Measurements from ENCODE around the gene MAJIN. TPM values are rescaled to one million over a fixed set of nuclear protein-coding genes. Genes with fewer than 3 reads are reported as not detected.

Gene MAJIN
- total RNA-seq, 4 donors from 2014 or later: not detected

GRCh38 chr11:64923151-64923661 lies 48.7 kb downstream of the MAJIN start:
- intact Hi-C loops (cut with DNase I; ENCODE audit: low total_unique reads) (no loop called here), in situ Hi-C loops (cut with MboI; ENCODE audit: low sequenced_read_pairs in 4 of 4) (loop anchor here in 1 of 4 donors (10.0 kb wide), 1 partner anchor 102 kb away; the partner anchor contains the start of gene SNX15)
- no peak for ATAC-seq
- H3K36me3 ChIP-seq: peaks cover 0 to 19% of the 10 kb centered on the region in 2 donors
- H3K4me1 ChIP-seq: peaks cover 26 to 31% of the 10 kb centered on the region in 2 donors
- no peak for DNase-seq
- H3K4me3 ChIP-seq: peak overlapping the region; percentile 80 to 100 (median 86)
- H3K27me3 ChIP-seq: no peaks in the 10 kb centered on the region
- H3K9me3 ChIP-seq: no peaks in the 10 kb centered on the region
- peak overlapping the region; percentile 97 to 100 (median 100) for H3K27ac ChIP-seq
- TF ChIP-seq CTCF (IDR thresholded peaks at IDR 0.05 in 4 of 5, conservative IDR thresholded peaks at IDR 0.05 in 1 of 5) (no peak), POLR2A (IDR thresholded peaks at IDR 0.05) (no peak)

GRCh38 chr11:64921384-64921783 lies 50.5 kb downstream of the MAJIN start:
- H3K9me3 ChIP-seq: no peaks in the 10 kb centered on the region

GRCh38 chr11:64920124-64920523 lies 51.8 kb downstream of the MAJIN start:
- DNase-seq: no peak

More at GRCh38 chr11:64921384-64921783, 50.5 kb downstream of the MAJIN start:
- Histone ChIP-seq H3K36me3 (peaks cover 0 to 3% of the 10 kb centered on the region in 2 donors), H3K4me3 (no peak overlapping the region), H3K27me3 (no peaks in the 10 kb centered on the region), H3K4me1 (peaks cover 33 to 37% of the 10 kb centered on the region in 2 donors), H3K27ac (no peak overlapping the region)
- TF ChIP-seq POLR2A (IDR thresholded peaks at IDR 0.05) (no peak), CTCF (IDR thresholded peaks at IDR 0.05 in 4 of 5, conservative IDR thresholded peaks at IDR 0.05 in 1 of 5) (no peak)
- DNase-seq: no peak
- ATAC-seq: no peak
- intact Hi-C loops (cut with DNase I; ENCODE audit: low total_unique reads) (no loop called here), in situ Hi-C loops (cut with MboI; ENCODE audit: low sequenced_read_pairs in 4 of 4) (loop anchor here in 1 of 4 donors (10.0 kb wide), 1 partner anchor 103 kb away; the partner anchor contains the start of gene SNX15)

GRCh38 chr11:64919627-64920026 lies 52.3 kb downstream of the MAJIN start:
- peak overlapping the region in 3 of 4 donors; percentile 19 to 88 (median 81) for H3K27ac ChIP-seq
- DNase-seq: no peak
- peaks cover 32 to 37% of the 10 kb centered on the region in 2 donors for H3K4me1 ChIP-seq
- TF ChIP-seq CTCF (IDR thresholded peaks at IDR 0.05 in 4 of 5, conservative IDR thresholded peaks at IDR 0.05 in 1 of 5) (no peak), POLR2A (IDR thresholded peaks at IDR 0.05) (no peak)
- no peaks in the 10 kb centered on the region for H3K9me3 ChIP-seq
- intact Hi-C loops (cut with DNase I; ENCODE audit: low total_unique reads) (loop anchor here (5.0 kb wide), 2 partner anchors 93 to 178 kb away; partner anchors contain the start of genes ARL2 and VPS51), in situ Hi-C loops (cut with MboI; ENCODE audit: low sequenced_read_pairs in 4 of 4) (loop anchor here in 2 of 4 donors (5.0 to 10.0 kb wide), 2 partner anchors 105 to 108 kb away; partner anchors contain the start of gene SNX15 (in 2 of the 2))
- H3K27me3 ChIP-seq: no peaks in the 10 kb centered on the region
- no peaks in the 10 kb centered on the region for H3K36me3 ChIP-seq
- no peak overlapping the region for H3K4me3 ChIP-seq
- ATAC-seq: no peak

More at GRCh38 chr11:64920124-64920523, 51.8 kb downstream of the MAJIN start:
- Histone ChIP-seq H3K4me1 (peaks cover 32 to 38% of the 10 kb centered on the region in 2 donors), H3K36me3 (no peaks in the 10 kb centered on the region), H3K9me3 (no peaks in the 10 kb centered on the region), H3K4me3 (no peak overlapping the region), H3K27me3 (no peaks in the 10 kb centered on the region), H3K27ac (peak overlapping the region in 2 of 4 donors; percentile 11 to 38)
- in situ Hi-C loops (cut with MboI; ENCODE audit: low sequenced_read_pairs in 4 of 4): loop anchor here in 1 of 4 donors (10.0 kb wide), 1 partner anchor 105 kb away; the partner anchor contains the start of gene SNX15
- intact Hi-C loops (cut with DNase I; ENCODE audit: low total_unique reads): no loop called here
- ATAC-seq: no peak
- no peak for TF ChIP-seq POLR2A (IDR thresholded peaks at IDR 0.05)
- no peak for TF ChIP-seq CTCF (IDR thresholded peaks at IDR 0.05 in 4 of 5, conservative IDR thresholded peaks at IDR 0.05 in 1 of 5)
